ENCODE data around the gene RBP5. TPM values are rescaled to one million over a fixed set of nuclear protein-coding genes. Genes with fewer than 3 reads are reported as not detected.

RBP5 gene, protein sequence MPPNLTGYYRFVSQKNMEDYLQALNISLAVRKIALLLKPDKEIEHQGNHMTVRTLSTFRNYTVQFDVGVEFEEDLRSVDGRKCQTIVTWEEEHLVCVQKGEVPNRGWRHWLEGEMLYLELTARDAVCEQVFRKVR
- polyA plus RNA-seq (2013), result 4.7 TPM

GRCh38 chr12:7128681-7129286, at the start of gene RBP5:
Gene RBP5, minus strand, starts transcription at chr12:7128889. Its CDS starts 114 bp downstream, at chr12:7128775.
- Histone ChIP-seq H3K27me3 (replicated peaks in 2 of 5; ENCODE audit: control insufficient read depth in 4 of 5, insufficient read depth in 5 of 5, low read length in 4 of 5) (no peaks in the 10 kb centered on the region), H3K4me3 (ENCODE audit: control insufficient read depth in 1 of 7, extremely low read depth in 1 of 7, insufficient read depth in 4 of 7, low read depth in 2 of 7, low read length in 6 of 7) (peak within 1 kb of the TSS; percentile 41 to 86 (median 71)), H3K4me1 (ENCODE audit: control extremely low read depth in 1 of 4, control insufficient read depth in 4 of 4, insufficient read depth in 4 of 4, low read length in 3 of 4) (peaks cover 3 to 43% (median 39%) of the 10 kb centered on the region in 4 experiments), H3K9me3 (ENCODE audit: control extremely low read depth in 1 of 5, control insufficient read depth in 4 of 5, insufficient read depth in 2 of 5, low read depth in 1 of 5, low read length in 4 of 5) (no peaks in the 10 kb centered on the region), H3K36me3 (ENCODE audit: control insufficient read depth in 4 of 4, insufficient read depth in 4 of 4, low read length in 3 of 4) (peaks cover 0 to 9% (median 2%) of the 10 kb centered on the region in 4 experiments), H3K27ac (ENCODE audit: insufficient read depth in 1 of 2, low read depth in 1 of 2, low read length in 2 of 2, poor library complexity in 1 of 2, severe bottlenecking in 2 of 2) (peak within 1 kb of the TSS in 1 of 2 experiments; percentile 36)
- POLR2A ChIA-PET, result interaction anchor here (0.6 kb wide), 1 partner anchor 484 kb away, joined by 3 read pairs; no protein-coding TSS in a partner anchor
- CTCF ChIA-PET, result interaction anchor here (1.7 kb wide), 1 partner anchor 12 kb away, joined by 3 read pairs; no protein-coding TSS in a partner anchor
- no peak for DNase-seq
- 96% methylated on average over 4 of the region's 7 CpGs for WGBS (ENCODE audit: insufficient coverage)

DNA sequence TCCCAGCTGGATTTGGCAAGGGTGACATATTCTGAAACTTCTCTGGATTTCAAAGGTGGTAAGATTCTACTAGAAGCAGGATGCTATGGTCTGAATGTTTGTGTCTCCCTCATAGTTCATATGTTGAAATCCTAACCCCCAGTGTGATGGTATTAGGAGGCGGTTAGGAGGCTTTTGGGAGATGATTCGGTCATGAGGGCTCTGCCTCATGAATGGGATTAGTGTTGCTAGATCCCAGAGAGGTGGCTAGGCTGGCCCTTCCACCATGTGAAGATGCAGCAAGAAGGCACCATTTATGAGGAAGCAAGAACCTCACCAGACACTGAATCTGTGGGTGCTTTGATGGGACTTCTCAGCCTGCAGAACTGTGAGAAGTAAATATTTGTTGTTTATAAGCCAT, 49.8 kb upstream of the RBP5 start:
- Histone ChIP-seq H3K27ac (ENCODE audit: insufficient read depth in 1 of 2, low read depth in 1 of 2, low read length in 2 of 2, poor library complexity in 1 of 2, severe bottlenecking in 2 of 2) (no peak overlapping the region), H3K27me3 (replicated peaks in 2 of 5; ENCODE audit: control insufficient read depth in 4 of 5, insufficient read depth in 5 of 5, low read length in 4 of 5) (peaks cover 0 to 4% (median 0%) of the 10 kb centered on the region in 5 experiments), H3K9me3 (ENCODE audit: control extremely low read depth in 1 of 5, control insufficient read depth in 4 of 5, insufficient read depth in 2 of 5, low read depth in 1 of 5, low read length in 4 of 5) (peaks cover 0 to 3% (median 0%) of the 10 kb centered on the region in 5 experiments), H3K4me3 (ENCODE audit: control insufficient read depth in 1 of 7, extremely low read depth in 1 of 7, insufficient read depth in 4 of 7, low read depth in 2 of 7, low read length in 6 of 7) (no peak overlapping the region), H3K36me3 (ENCODE audit: control insufficient read depth in 4 of 4, insufficient read depth in 4 of 4, low read length in 3 of 4) (no peaks in the 10 kb centered on the region), H3K4me1 (ENCODE audit: control extremely low read depth in 1 of 4, control insufficient read depth in 4 of 4, insufficient read depth in 4 of 4, low read length in 3 of 4) (no peaks in the 10 kb centered on the region)
- WGBS (ENCODE audit: insufficient coverage), result no CpG with 5 or more reads among the region's 2 CpGs
- DNase-seq, result no peak
- CTCF ChIA-PET, result no interaction called here
- POLR2A ChIA-PET, result no interaction called here

- peaks cover 0 to 8% (median 3%) of the 10 kb centered on the region in 5 experiments for H3K9me3 ChIP-seq (ENCODE audit: control extremely low read depth in 1 of 5, control insufficient read depth in 4 of 5, insufficient read depth in 2 of 5, low read depth in 1 of 5, low read length in 4 of 5)
- no peak for DNase-seq
- no peak overlapping the region for H3K27ac ChIP-seq (ENCODE audit: insufficient read depth in 1 of 2, low read depth in 1 of 2, low read length in 2 of 2, poor library complexity in 1 of 2, severe bottlenecking in 2 of 2)
- H3K4me1 ChIP-seq (ENCODE audit: control extremely low read depth in 1 of 4, control insufficient read depth in 4 of 4, insufficient read depth in 4 of 4, low read length in 3 of 4), result no peaks in the 10 kb centered on the region
- H3K27me3 ChIP-seq (replicated peaks in 2 of 5; ENCODE audit: control insufficient read depth in 4 of 5, insufficient read depth in 5 of 5, low read length in 4 of 5), result peaks cover 0 to 4% (median 0%) of the 10 kb centered on the region in 5 experiments
- ChIA-PET CTCF (no interaction called here), POLR2A (no interaction called here)
- no peak overlapping the region for H3K4me3 ChIP-seq (ENCODE audit: control insufficient read depth in 1 of 7, extremely low read depth in 1 of 7, insufficient read depth in 4 of 7, low read depth in 2 of 7, low read length in 6 of 7)
- WGBS (ENCODE audit: insufficient coverage), result 100% methylated on average over 1 of the region's 2 CpGs
- H3K36me3 ChIP-seq (ENCODE audit: control insufficient read depth in 4 of 4, insufficient read depth in 4 of 4, low read length in 3 of 4), result no peaks in the 10 kb centered on the region
Measured at GRCh38 chr12:7176595-7176994, 47.9 kb upstream of the RBP5 start.

- DNase-seq, result no peak
- ChIA-PET POLR2A (interaction anchor here (0.6 kb wide), 1 partner anchor 20 kb away, joined by 5 read pairs; no protein-coding TSS in a partner anchor), CTCF (interaction anchor here (1.1 to 1.7 kb wide), 4 partner anchors 10 to 66 kb away, joined by 3 to 7 read pairs (median 4); partner anchors contain the start of gene PEX5)
- Histone ChIP-seq H3K27ac (ENCODE audit: insufficient read depth in 1 of 2, low read depth in 1 of 2, low read length in 2 of 2, poor library complexity in 1 of 2, severe bottlenecking in 2 of 2) (no peak overlapping the region), H3K4me1 (ENCODE audit: control extremely low read depth in 1 of 4, control insufficient read depth in 4 of 4, insufficient read depth in 4 of 4, low read length in 3 of 4) (no peaks in the 10 kb centered on the region), H3K4me3 (ENCODE audit: control insufficient read depth in 1 of 7, extremely low read depth in 1 of 7, insufficient read depth in 4 of 7, low read depth in 2 of 7, low read length in 6 of 7) (no peak overlapping the region), H3K9me3 (ENCODE audit: control extremely low read depth in 1 of 5, control insufficient read depth in 4 of 5, insufficient read depth in 2 of 5, low read depth in 1 of 5, low read length in 4 of 5) (peaks cover 0 to 11% (median 6%) of the 10 kb centered on the region in 5 experiments), H3K27me3 (replicated peaks in 2 of 5; ENCODE audit: control insufficient read depth in 4 of 5, insufficient read depth in 5 of 5, low read length in 4 of 5) (peaks cover 0 to 4% (median 0%) of the 10 kb centered on the region in 5 experiments), H3K36me3 (ENCODE audit: control insufficient read depth in 4 of 4, insufficient read depth in 4 of 4, low read length in 3 of 4) (no peaks in the 10 kb centered on the region)
Measured at GRCh38 chr12:7175493-7175892, 46.8 kb upstream of the RBP5 start.

DNA sequence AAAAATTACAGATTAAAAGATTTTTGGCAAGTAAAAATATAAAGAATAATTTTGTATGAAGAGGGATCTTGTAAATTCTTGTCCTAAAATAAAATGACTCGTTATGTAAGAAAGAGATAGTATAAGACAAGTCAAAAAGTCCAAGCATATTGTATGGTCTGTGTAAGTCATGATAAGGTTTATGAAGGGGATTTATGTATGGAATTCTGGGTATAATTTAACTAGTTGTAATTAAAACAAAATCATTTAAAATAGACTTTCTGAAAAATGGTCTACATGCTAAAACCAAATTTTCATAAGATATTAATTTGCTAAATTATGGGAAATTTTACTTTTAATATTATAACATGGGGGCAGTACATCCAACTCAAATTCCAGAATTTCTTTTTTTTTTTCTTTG, 43.2 kb upstream of the RBP5 start:
- Histone ChIP-seq H3K9me3 (ENCODE audit: control extremely low read depth in 1 of 5, control insufficient read depth in 4 of 5, insufficient read depth in 2 of 5, low read depth in 1 of 5, low read length in 4 of 5) (peaks cover 2 to 38% (median 7%) of the 10 kb centered on the region in 5 experiments), H3K4me3 (ENCODE audit: control insufficient read depth in 1 of 7, extremely low read depth in 1 of 7, insufficient read depth in 4 of 7, low read depth in 2 of 7, low read length in 6 of 7) (no peak overlapping the region), H3K4me1 (ENCODE audit: control extremely low read depth in 1 of 4, control insufficient read depth in 4 of 4, insufficient read depth in 4 of 4, low read length in 3 of 4) (no peaks in the 10 kb centered on the region), H3K27ac (ENCODE audit: insufficient read depth in 1 of 2, low read depth in 1 of 2, low read length in 2 of 2, poor library complexity in 1 of 2, severe bottlenecking in 2 of 2) (no peak overlapping the region), H3K36me3 (ENCODE audit: control insufficient read depth in 4 of 4, insufficient read depth in 4 of 4, low read length in 3 of 4) (no peaks in the 10 kb centered on the region), H3K27me3 (replicated peaks in 2 of 5; ENCODE audit: control insufficient read depth in 4 of 5, insufficient read depth in 5 of 5, low read length in 4 of 5) (peaks cover 0 to 4% (median 0%) of the 10 kb centered on the region in 5 experiments)
- 100% methylated on average over 1 of the region's 1 CpG for WGBS (ENCODE audit: insufficient coverage)
- ChIA-PET CTCF (interaction anchor here (2.9 kb wide), 1 partner anchor 10 kb away, joined by 11 read pairs; no protein-coding TSS in a partner anchor), POLR2A (no interaction called here)
- no peak for DNase-seq

DNA sequence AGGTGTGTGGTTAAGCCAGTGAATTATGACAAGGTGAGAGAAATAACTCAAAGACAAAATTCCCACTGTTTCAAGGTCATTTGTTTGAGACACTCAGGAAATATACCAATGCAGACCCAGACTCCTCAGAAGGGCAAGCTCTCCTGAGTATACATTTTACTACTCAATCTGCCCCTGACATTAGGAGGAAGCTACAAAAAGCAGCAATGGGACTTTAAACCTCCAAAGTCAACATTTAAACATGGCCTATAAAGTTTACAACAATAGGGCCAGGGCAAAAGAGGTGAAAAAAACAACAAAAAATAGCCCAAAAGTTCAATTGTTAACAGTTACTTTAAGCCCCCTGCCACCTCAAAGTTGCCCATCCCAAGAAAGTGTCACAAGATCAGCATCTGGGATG, 41.3 kb upstream of the RBP5 start:
- ChIA-PET CTCF (interaction anchor here (1.2 to 2.1 kb wide), 2 partner anchors 25 to 29 kb away, joined by 4 to 8 read pairs; no protein-coding TSS in a partner anchor), POLR2A (no interaction called here)
- peaks cover 0 to 3% (median 0%) of the 10 kb centered on the region in 5 experiments for H3K27me3 ChIP-seq (replicated peaks in 2 of 5; ENCODE audit: control insufficient read depth in 4 of 5, insufficient read depth in 5 of 5, low read length in 4 of 5)
- no peaks in the 10 kb centered on the region for H3K36me3 ChIP-seq (ENCODE audit: control insufficient read depth in 4 of 4, insufficient read depth in 4 of 4, low read length in 3 of 4)
- no peak overlapping the region for H3K27ac ChIP-seq (ENCODE audit: insufficient read depth in 1 of 2, low read depth in 1 of 2, low read length in 2 of 2, poor library complexity in 1 of 2, severe bottlenecking in 2 of 2)
- DNase-seq, result no peak
- no peaks in the 10 kb centered on the region for H3K4me1 ChIP-seq (ENCODE audit: control extremely low read depth in 1 of 4, control insufficient read depth in 4 of 4, insufficient read depth in 4 of 4, low read length in 3 of 4)
- H3K4me3 ChIP-seq (ENCODE audit: control insufficient read depth in 1 of 7, extremely low read depth in 1 of 7, insufficient read depth in 4 of 7, low read depth in 2 of 7, low read length in 6 of 7), result no peak overlapping the region
- peaks cover 2 to 38% (median 7%) of the 10 kb centered on the region in 5 experiments for H3K9me3 ChIP-seq (ENCODE audit: control extremely low read depth in 1 of 5, control insufficient read depth in 4 of 5, insufficient read depth in 2 of 5, low read depth in 1 of 5, low read length in 4 of 5)

- H3K4me3 ChIP-seq (ENCODE audit: control insufficient read depth in 1 of 7, extremely low read depth in 1 of 7, insufficient read depth in 4 of 7, low read depth in 2 of 7, low read length in 6 of 7), result peak overlapping the region in 3 of 7 experiments; percentile 34 to 58 (median 40)
Measured at GRCh38 chr12:7162691-7163114, 34.0 kb upstream of the RBP5 start.

More at GRCh38 chr12:7162691-7163114, 34.0 kb upstream of the RBP5 start:
- Histone ChIP-seq H3K27me3 (replicated peaks in 2 of 5; ENCODE audit: control insufficient read depth in 4 of 5, insufficient read depth in 5 of 5, low read length in 4 of 5) (peaks cover 0 to 10% (median 0%) of the 10 kb centered on the region in 5 experiments), H3K4me1 (ENCODE audit: control extremely low read depth in 1 of 4, control insufficient read depth in 4 of 4, insufficient read depth in 4 of 4, low read length in 3 of 4) (peaks cover 0 to 8% (median 1%) of the 10 kb centered on the region in 4 experiments), H3K9me3 (ENCODE audit: control extremely low read depth in 1 of 5, control insufficient read depth in 4 of 5, insufficient read depth in 2 of 5, low read depth in 1 of 5, low read length in 4 of 5) (peaks cover 0 to 5% (median 2%) of the 10 kb centered on the region in 5 experiments), H3K27ac (ENCODE audit: insufficient read depth in 1 of 2, low read depth in 1 of 2, low read length in 2 of 2, poor library complexity in 1 of 2, severe bottlenecking in 2 of 2) (no peak overlapping the region), H3K36me3 (ENCODE audit: control insufficient read depth in 4 of 4, insufficient read depth in 4 of 4, low read length in 3 of 4) (peaks cover 0 to 4% (median 2%) of the 10 kb centered on the region in 4 experiments)
- 2% methylated on average over 9 of the region's 19 CpGs for WGBS (ENCODE audit: insufficient coverage)
- ChIA-PET POLR2A (no interaction called here), CTCF (interaction anchor here (0.9 to 3.0 kb wide), 8 partner anchors 8 to 31 kb away, joined by 3 to 11 read pairs (median 4); partner anchors contain the start of gene PEX5)
- DNase-seq, result peak; percentile 15 to 42 (median 39)

Measured in common myeloid progenitor, CD34-positive (primary cell).